Activated CD4-positive, CD25-positive, alpha-beta regulatory T cell (primary cell): ENCODE results near the gene P4HTM.

Experiments
- DNase-seq, 4 experiments: peaks; one replicate each; lab custom pipeline; 2025; lab: John Stamatoyannopoulos, UW

The P4HTM gene

GRCh38 chr3:49025005-49025792, 35.2 kb downstream of the P4HTM start:
- DNase-seq: no peak

GRCh38 chr3:49025793-49026520, 35.9 kb downstream of the P4HTM start:
- DNase-seq: no peak

- no peak for DNase-seq
These were observed 36.5 kb downstream of the P4HTM start for GRCh38 chr3:49026536-49026935.

- no peak for DNase-seq
These were observed 37.6 kb downstream of the P4HTM start for GRCh38 chr3:49027634-49028033.

- DNase-seq: no peak
These were observed 38.2 kb downstream of the P4HTM start for GRCh38 chr3:49028298-49028672.

- peak; percentile 79 to 87 (median 84) for DNase-seq
These were observed 38.9 kb downstream of the P4HTM start, which contains the start of gene IMPDH2 for GRCh38 chr3:49028673-49029562. Gene IMPDH2 (minus strand): TSS chr3:49029398. CDS start chr3:49029350, 48 bp downstream.

- no peak for DNase-seq
These were observed 39.5 kb downstream of the P4HTM start for GRCh38 chr3:49029563-49029884.

- no peak for DNase-seq
These were observed 40.3 kb downstream of the P4HTM start for GRCh38 chr3:49030321-49030720.

- no peak for DNase-seq
These were observed 42.7 kb downstream of the P4HTM start for GRCh38 chr3:49032646-49033304.

GRCh38 chr3:49034650-49035049, 44.6 kb downstream of the P4HTM start:
- DNase-seq: no peak

- DNase-seq: no peak
These were observed 45.2 kb downstream of the P4HTM start for GRCh38 chr3:49035281-49035680.

- no peak for DNase-seq
These were observed 63.5 kb downstream of the P4HTM start for GRCh38 chr3:49053543-49053942.

- DNase-seq: no peak
These were observed 64.4 kb downstream of the P4HTM start for GRCh38 chr3:49054344-49054862.
